NOMO-1 treated with DMSO at 0.1 percent for 48 hours (cell line): ENCODE results near the gene PTPN14.
"Not testable (repeated sequence)": the region's sequence is repeated elsewhere in the genome, so short reads cannot be mapped to it uniquely, and the experiment has no call there.

ENCODE experiments used
- DNase-seq: peaks from one replicate; lab custom pipeline; 2025; ENCODE audit not compliant: unreplicated experiment; lab: John Stamatoyannopoulos, UW

PTPN14 gene

GRCh38 chr1:214513394-214513793 lies 38.0 kb downstream of the PTPN14 start:
- DNase-seq = no peak

- DNase-seq = no peak
These were observed 39.8 kb downstream of the PTPN14 start for GRCh38 chr1:214511639-214511998.

- DNase-seq = no peak
These were observed 40.3 kb downstream of the PTPN14 start for GRCh38 chr1:214510914-214511638.

- DNase-seq = no peak
These were observed 40.9 kb downstream of the PTPN14 start for GRCh38 chr1:214510477-214510876.

- DNase-seq = not testable (repeated sequence)
These were observed 41.8 kb downstream of the PTPN14 start for GRCh38 chr1:214509622-214510021.

GRCh38 chr1:214506972-214507431 lies 44.4 kb downstream of the PTPN14 start:
- DNase-seq = no peak

- no peak for DNase-seq
These were observed 46.3 kb downstream of the PTPN14 start for GRCh38 chr1:214505134-214505533.

GRCh38 chr1:214504330-214504729 lies 47.1 kb downstream of the PTPN14 start:
- DNase-seq = no peak

- no peak for DNase-seq
These were observed 47.8 kb downstream of the PTPN14 start for GRCh38 chr1:214503553-214503952.

- DNase-seq = no peak
These were observed 50.9 kb downstream of the PTPN14 start for GRCh38 chr1:214500340-214501055.

- DNase-seq = no peak
These were observed 51.7 kb downstream of the PTPN14 start for GRCh38 chr1:214499732-214500131.

GRCh38 chr1:214498021-214498420 lies 53.4 kb downstream of the PTPN14 start:
- no peak for DNase-seq

- no peak for DNase-seq
These were observed 55.3 kb downstream of the PTPN14 start for GRCh38 chr1:214496126-214496525.

GRCh38 chr1:214494706-214495105 lies 56.7 kb downstream of the PTPN14 start:
- DNase-seq = no peak

- not testable (repeated sequence) for DNase-seq
These were observed 57.2 kb downstream of the PTPN14 start for GRCh38 chr1:214494179-214494578.

GRCh38 chr1:214493126-214493796 lies 58.1 kb downstream of the PTPN14 start:
- no peak for DNase-seq

GRCh38 chr1:214492401-214493075 lies 58.9 kb downstream of the PTPN14 start:
- no peak for DNase-seq

GRCh38 chr1:214491468-214492146 lies 59.8 kb downstream of the PTPN14 start:
- DNase-seq = no peak

GRCh38 chr1:214485151-214485550 lies 66.3 kb downstream of the PTPN14 start:
- no peak for DNase-seq

- not testable (repeated sequence) for DNase-seq
These were observed 68.2 kb downstream of the PTPN14 start for GRCh38 chr1:214483180-214483579.
